AG09319 (cell line): ENCODE data around the gene SOD3.
A peak's percentile ranks its signal among the peaks of the same experiment; 100 is the strongest.

ENCODE experiments used
- DNase-seq: peaks from one replicate; pipeline ENCODE4 v3.0.0-alpha.2; 2010; ENCODE audit warnings: low read depth; ENCODE audit errors: extremely low read depth
- CTCF ChIP-seq: IDR thresholded peaks from 2 replicates; pipeline ENCODE4 v1.5.1; 2011; ENCODE audit warnings: low read depth, mild to moderate bottlenecking, inconsistent platforms, low read length, moderate library complexity

SOD3 gene, protein sequence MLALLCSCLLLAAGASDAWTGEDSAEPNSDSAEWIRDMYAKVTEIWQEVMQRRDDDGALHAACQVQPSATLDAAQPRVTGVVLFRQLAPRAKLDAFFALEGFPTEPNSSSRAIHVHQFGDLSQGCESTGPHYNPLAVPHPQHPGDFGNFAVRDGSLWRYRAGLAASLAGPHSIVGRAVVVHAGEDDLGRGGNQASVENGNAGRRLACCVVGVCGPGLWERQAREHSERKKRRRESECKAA

GRCh38 chr4:24794916-24795665 is at the start of gene SOD3:
Gene SOD3 (plus strand): TSS chr4:24795573. CDS start chr4:24799522, 3,949 bp downstream.
- DNase-seq: peak; percentile 83
- TF ChIP-seq CTCF: no peak

DNA sequence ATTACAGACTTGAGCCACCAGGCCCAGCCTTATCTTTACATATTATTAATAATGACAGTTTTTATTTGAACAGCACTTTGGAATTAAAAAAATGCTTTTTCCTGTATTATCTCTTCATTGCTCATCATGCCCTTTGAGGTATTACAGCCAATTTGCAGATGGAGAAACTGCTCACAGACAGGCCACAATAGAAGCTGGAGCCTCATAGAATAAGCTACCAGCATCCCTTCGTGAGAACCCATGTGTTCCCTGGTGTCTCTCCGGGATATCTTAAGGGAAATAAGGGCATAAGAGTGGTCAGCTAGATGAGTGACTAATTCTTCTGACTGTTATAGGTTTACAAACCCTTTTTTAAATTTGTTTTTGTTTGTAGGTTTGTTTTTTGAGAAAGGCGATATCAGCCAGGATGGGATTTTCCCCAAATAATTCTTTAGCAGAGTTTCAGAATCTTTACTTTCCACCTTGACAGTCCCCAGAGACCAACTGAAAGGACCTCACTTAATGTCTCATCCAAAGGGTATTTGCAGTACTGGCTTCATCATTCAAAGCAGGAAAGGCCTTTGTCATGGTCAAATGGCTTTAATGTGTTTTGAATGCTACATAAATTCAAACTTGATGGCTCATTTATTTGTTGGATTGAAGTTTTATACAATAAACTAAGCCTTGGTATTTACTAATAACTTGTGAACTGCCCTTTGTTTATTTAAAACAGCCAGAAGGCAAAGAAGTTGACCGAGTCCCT is 48.0 kb upstream of the SOD3 start:
- DNase-seq: no peak
- TF ChIP-seq CTCF: no peak

DNA sequence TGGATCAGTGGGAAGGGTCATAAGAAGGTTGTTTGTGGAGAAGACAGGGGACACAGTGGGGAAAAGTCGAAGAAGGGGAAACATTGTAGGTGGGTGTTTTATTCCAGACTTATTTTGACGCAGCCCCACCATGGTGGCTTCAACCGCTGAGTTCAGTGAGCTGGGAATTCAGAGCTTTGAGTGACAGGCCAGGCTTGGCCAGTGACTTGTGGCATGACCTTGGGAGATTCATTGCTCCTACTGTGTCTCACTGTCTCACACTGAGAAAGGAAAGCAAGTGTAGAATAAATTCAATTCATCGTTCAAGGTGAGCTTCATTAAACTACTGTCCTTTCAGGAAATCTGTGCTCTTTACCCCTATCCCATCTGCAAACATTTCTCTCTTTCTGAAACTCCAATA is 47.4 kb upstream of the SOD3 start:
- no peak for DNase-seq
- TF ChIP-seq CTCF: no peak

GRCh38 chr4:24748758-24749350 is 46.5 kb upstream of the SOD3 start:
- DNase-seq: no peak

DNA sequence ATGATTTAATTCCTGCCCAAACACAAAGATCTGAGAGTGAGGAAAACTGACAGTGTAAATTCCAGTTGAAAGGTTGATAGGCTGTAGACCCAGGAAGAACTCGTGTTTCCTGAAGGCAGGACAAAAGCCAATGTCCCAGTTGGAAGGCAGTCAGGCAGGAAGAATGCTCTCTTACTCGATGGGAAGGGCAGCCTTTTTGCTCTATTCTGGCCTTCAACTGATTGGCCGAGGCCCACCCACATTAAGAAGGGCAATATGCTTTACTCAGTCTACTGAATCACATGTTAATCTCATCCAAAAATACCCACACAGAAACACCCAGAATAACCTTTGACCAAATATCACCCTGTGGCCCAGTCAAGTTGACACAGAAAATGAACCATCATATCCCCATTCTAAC is 45.3 kb upstream of the SOD3 start:
- TF ChIP-seq CTCF: no peak
- no peak for DNase-seq

More at GRCh38 chr4:24748758-24749350, 46.5 kb upstream of the SOD3 start:
- no peak for TF ChIP-seq CTCF

DNA sequence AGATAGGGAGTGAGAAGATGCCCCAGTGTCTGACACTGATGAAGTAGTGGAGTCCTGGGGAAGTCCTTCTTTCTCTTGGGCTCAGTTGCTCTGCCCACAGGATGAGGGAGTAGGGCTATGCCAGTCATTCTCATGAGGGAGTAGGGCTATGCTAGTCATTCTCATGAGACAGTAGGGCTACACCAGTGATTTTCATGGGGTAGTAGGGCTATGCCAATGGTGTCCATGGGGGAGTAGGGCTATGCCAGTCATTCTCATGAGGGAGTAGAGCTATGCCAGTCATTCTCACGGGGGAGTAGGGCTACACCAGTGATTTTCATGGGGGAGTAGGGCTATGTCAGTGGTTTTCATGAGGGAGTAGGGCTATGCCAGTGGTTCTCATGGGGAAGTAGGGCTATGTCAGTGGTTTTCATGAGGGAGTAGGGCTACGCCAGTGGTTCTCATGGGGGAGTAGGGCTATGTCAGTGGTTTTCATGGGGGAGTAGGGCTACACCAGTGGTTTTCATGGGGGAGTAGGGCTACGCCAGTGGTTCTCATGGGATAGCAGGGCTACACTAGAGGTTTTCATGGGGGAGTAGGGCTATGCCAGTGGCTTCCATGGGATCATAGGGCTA is 43.3 kb upstream of the SOD3 start:
- DNase-seq: no peak

More for the DNA sequence above, 43.3 kb upstream of the SOD3 start:
- TF ChIP-seq CTCF: no peak
